GM12874 (cell line): ENCODE data around the gene ZNF614.

Experiments used
- TF ChIP-seq, protein P1 (sequence below): IDR thresholded peaks from 2 replicates; pipeline ENCODE4 v1.5.1; 2011; ENCODE audit warnings: low read depth, mild to moderate bottlenecking, control low read depth, low read length, moderate library complexity; ENCODE audit not compliant: insufficient read depth

The ZNF614 gene

DNA sequence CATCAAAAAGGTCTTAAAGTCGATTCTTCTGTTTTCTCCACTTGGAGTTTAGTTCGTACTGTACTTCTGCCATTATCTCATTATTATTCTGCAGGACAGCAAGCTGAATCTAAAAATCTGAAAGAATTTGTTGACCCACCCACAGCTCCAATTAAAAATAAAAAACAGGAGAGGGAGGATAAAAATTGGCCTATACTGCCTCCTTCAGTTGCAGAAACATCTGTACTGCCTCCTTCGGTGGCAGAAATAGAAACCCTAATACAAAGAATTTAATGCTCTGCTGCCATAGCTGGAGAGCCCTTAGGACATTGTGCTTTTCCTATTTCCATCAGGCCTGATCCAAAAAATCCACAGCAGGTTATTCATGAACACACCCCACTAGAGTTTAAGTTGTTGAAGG, 51.3 kb downstream of the ZNF614 start:
- TF ChIP-seq, protein P1, sequence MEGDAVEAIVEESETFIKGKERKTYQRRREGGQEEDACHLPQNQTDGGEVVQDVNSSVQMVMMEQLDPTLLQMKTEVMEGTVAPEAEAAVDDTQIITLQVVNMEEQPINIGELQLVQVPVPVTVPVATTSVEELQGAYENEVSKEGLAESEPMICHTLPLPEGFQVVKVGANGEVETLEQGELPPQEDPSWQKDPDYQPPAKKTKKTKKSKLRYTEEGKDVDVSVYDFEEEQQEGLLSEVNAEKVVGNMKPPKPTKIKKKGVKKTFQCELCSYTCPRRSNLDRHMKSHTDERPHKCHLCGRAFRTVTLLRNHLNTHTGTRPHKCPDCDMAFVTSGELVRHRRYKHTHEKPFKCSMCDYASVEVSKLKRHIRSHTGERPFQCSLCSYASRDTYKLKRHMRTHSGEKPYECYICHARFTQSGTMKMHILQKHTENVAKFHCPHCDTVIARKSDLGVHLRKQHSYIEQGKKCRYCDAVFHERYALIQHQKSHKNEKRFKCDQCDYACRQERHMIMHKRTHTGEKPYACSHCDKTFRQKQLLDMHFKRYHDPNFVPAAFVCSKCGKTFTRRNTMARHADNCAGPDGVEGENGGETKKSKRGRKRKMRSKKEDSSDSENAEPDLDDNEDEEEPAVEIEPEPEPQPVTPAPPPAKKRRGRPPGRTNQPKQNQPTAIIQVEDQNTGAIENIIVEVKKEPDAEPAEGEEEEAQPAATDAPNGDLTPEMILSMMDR = no peak

DNA sequence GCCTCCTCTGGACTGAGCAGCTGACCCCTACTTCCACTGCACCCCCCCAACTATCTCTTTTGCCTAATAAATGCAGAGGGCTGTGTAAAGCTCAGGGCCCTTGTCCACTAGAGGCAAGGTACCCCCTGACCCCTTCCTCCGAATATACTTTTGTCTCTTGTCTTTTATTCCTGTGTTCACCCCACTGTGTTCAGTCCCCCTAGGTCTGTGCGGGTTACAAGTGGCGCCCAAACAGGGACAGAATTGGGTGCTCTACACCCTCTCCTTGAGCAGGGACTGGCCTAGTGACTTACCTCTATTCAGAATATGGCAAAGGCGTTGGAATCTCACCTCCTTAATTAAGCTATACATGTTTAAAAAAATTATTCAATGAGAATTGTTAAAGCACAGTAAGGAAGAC, 56.6 kb downstream of the ZNF614 start:
- TF ChIP-seq, protein P1 = no peak

DNA sequence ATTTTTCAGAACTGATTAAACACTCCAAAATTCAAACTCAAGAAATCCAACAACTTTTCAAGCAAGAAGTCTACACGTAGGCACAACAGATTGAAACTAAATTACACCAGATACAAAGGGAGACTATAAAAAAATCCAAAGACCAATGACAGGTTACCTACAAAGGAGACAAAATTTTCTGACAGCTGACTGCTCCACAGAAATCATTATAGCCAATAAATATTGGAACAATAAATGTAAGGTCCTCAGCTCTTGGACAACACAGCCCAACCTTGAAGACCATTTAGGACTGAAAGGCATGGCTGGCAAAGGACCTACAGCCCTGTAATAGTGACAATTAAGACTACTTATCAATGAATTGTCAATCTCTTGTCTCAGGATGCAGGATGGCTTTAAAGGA, 57.5 kb downstream of the ZNF614 start:
- TF ChIP-seq, protein P1 = no peak

DNA sequence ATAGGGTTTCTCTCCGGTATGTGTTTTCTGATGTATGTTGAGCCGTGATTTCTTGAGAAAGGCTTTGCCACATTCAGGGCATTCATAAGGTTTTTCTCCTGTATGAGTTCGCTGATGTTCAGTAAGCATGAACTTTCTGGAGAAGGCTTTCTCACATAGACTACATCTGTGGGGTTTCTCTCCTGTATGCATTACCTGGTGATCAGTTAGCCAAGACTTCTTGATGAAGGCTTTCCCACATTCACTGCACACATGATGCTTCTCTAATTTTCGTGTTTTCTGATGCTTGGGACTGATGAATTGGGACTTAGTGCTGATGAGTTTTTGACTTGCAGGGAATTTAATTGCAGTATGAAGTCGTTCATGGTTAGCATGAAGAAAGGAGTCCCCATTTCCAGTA, 62.6 kb downstream of the ZNF614 start:
- TF ChIP-seq, protein P1 = no peak
